ENCODE results near the gene OSM.
"Not testable (repeated sequence)": the region's sequence is repeated elsewhere in the genome, so short reads cannot be mapped to it uniquely, and the experiment has no call there.

OSM gene

DNA sequence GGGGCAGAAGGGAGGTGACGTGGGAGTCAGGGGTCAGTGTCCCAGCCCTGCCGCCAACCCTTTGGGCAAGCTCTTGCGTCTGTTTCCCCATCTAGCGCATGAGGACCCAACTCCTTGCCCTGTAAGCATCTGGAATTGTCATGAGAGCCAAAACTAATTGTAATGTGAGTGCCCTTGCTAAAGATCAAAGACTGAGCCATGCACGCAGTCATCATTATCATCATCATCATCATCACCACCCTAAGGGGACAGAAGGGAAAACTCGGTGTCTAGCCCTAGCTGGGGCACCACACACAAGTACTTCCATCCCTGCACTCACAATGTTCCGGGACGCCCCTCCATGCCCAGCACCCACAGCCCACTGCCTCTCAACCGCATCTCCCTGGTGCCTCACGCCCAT is 22.6 kb downstream of the OSM start:
- FAIRE-seq: no peak

DNA sequence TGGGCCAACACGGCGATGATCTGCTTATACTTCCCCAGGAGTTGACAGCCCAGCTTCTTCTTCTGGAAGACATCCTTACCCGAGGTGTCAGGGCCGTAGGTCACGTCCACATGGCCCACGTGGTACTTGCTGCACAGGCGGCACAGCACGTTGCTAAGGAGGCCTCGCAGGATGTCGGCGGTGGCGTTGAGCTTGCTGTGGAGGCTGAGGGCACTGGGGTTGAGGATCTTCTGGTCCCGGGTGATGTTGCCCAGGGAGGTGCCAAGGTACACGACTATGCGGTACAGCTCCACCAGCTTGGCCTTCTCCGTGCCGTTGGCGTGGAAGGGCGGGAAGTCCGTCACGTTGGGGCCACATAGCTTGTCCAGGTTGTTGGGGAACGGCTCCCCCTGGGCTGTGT is 23.0 kb downstream of the OSM start:
- FAIRE-seq: no peak

DNA sequence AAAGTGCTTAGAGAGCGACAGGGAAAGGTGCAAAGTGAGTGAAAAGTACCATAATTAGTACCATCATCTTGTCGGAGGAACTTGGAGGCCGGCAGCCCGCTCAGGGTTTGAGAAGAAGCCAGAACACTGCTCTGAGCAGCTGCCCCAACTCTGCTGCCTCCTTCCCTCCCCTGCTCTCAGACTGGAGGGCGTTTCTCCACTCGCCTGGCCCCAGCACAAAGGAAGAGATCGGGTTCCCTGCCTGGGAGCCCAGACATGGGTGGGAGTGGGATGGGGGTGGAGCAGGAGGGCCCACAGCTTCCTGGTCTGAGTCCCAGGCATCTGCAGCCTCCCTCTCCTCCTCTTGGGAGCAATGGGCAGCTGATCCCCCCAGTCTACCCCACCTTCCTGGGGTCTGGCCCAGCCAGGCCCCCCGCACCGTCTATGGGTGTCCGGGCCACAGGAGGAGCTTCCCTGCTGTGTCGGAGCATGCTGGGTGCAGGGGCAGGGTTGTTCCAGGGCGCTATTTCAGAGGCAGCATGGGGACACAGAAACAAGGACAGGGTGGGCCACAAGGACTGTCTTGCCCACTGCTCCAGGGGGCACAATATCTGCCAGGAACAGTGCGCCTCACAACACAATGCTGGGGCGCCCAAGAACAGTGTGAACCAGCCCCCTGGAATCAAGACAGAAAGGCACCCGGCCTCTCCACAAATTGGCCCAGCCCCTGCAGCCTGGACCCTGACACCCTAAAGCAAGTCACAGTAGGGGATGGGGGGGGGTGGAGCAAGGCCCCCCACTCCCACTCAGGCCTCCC is 24.9 kb downstream of the OSM start:
- no peak for FAIRE-seq

DNA sequence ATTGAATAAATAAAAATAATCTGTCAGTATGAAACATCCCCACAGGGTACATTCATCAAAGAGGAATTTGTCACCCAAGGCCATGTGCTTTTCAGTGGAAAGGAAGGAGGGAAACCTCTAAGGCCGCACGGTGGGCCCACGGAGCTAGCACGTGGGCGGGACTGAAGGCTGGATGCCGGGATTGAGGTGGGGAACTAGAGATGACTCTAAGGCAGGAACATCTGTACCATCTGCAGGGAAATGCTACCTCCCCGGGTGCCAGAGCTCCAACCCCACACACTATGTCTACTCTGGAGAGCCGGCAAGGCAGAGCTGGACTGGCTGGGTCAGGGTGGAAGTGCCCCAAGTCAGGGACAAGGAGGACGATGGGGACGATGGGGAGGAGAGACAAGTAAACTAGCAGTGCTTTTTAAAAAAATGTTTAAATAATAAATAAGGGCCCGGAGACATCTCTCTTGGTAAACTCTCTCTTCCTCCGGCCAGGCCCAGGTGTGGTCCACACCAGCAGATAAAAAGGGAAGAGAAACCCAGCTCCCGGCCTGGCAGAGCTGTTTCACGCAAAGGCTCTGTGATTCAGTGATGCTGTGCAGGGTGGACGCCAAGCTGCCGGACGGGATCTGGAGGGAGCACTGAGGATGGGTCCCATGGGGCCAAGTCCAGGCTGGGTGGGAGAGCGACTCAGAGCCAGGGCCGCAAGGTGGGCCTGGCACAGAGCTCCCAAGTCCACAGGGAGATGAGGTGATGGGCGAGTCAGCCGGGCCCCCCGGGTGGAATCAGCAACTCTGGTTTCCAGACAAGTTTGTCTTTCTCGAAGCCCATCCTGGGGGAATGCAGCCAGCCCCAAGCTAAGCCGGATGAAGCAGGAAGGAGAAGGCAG is 25.9 kb downstream of the OSM start:
- no peak for FAIRE-seq

DNA sequence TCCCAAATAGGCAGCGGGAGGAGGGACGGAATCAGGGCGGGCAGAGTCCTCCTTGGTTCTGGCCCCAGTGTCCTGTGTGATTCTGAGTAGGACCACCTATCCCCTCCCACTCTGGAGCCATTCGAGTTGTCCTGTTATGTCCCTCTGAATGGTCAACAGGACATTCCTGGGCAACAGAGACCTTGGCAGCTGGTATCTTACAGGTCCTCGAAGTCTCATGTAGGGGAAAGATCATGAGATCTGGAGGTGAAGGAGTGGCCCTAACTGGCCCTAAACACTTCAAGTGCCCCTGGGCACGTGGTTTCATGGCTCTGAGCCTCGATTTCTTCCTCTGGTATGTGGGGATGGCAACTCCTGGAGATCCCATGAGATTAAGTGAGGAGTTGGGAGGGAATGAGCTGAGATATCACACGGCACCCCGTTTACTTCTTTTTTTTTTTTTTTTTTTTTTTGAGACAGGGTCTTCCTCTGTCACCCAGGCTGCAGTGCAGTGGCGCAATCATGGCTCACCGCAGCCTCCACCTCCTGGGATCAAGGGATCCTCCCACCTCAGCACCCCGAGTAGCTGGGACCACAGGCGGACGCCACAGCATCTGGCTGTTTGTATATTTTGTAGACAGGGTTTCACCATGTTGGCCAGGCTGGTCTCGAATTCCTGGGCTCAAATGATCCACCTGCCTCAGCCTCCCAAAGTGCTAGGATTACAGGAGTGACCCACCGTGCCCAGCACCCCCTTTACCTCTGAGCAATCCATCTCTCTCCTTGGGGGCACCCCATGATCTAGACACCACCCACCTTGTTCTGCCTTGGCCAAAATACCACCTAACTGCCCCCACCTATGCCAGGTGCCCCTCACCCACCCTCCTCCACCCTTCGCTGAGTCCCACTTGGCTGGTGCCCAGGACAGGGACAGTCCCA is 26.9 kb downstream of the OSM start:
- FAIRE-seq: no peak

DNA sequence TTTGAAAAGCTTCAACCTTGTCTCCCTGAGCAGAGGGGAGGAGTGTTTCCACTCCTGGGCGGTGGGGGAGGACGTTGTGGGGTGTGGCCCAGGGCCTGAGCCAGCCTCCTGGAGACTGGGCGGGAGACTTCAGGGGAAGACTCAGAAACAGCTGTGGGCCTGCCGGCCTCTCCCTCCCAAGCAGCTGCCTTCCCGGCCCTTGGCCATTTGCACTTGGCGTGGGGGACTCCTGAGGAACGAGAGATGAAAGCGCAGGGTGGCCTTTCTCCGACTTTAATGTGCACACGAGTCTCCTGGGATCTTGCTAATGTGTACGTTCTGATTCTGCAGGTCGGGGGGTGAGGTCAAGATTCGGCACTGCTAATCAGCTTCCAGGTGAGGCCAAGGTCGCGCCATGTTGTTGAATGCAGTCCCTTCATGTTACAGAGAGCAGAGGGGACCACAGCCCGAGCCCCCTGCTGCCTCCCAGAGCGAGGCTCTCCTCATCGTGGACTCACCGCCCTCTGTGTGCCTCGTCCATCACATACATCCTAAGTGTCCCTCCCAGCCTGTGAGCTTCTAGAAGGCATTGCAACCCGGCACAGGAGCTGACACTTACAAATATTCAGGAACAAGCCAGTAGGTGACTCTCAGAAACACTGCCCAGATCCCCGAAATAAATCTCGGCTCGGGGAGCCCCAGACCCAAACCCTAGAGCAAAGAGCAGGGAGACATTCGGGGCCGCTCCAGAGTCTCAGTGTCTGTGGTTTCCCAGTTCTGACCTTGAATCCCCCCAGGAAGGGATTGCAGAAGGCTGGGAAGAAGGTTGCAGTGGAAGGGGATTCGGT is 27.8 kb downstream of the OSM start:
- FAIRE-seq: no peak

DNA sequence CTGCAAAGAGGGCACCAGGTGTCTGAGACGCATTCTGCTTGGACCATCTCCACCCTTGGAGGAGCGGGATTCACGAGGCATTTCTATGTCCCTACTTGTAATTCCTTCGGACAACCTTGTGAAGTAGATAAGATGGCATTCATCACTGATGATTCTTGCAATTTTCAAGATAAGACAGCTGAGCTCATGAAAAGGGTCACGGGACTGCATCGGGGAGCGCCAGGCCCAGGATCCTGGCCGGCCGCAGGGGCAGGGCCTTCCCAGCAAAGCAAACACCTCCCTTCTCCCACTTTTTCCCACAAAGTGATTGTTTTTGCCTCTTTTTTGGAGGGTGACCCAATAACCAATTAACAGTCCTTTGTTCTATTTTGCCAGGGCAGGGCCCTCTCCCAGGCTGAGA is 28.5 kb downstream of the OSM start:
- no peak for FAIRE-seq

DNA sequence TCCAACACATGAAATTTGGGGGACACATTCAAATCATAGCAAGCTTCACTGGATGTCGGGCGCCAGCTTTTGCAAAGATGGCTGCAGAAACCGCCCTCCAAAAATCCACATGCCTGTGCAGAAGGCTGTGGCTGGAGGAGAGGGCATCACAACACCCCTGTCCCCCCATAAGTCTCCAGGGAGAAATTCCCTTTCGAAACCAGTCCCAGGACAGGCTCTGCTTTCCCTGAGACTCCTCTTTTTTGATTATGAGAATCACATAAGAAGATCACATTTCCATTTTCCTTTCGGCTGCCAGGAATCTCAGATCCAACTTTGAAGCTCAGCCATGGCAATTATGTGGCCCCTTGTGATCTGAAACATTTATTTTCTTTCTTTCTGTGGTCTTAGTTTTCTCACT is 29.8 kb downstream of the OSM start:
- FAIRE-seq: no peak

DNA sequence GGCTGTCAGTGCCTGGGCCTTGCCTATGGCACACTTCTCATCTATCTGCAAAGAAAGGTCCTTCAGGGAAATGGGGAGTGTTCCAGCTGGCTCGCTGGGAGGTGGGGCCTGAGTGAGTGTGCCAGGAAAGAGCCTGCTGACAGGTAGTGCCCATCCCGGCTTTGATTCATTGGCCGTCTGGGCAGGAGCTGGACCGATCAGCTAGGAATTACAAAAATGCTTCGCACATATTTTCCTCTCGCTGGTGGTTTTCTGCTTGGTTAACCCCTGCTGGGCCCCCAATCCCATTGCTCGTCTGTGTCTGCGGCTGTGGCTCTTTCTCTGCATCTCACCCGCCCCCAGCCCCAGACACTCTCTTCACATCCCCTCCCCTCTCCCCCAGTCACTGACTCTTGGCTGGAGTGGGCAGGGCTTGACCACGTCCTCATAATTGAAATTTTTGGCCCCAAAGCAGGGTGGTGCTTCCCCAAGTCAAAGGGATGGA is 30.9 kb downstream of the OSM start:
- FAIRE-seq: no peak

DNA sequence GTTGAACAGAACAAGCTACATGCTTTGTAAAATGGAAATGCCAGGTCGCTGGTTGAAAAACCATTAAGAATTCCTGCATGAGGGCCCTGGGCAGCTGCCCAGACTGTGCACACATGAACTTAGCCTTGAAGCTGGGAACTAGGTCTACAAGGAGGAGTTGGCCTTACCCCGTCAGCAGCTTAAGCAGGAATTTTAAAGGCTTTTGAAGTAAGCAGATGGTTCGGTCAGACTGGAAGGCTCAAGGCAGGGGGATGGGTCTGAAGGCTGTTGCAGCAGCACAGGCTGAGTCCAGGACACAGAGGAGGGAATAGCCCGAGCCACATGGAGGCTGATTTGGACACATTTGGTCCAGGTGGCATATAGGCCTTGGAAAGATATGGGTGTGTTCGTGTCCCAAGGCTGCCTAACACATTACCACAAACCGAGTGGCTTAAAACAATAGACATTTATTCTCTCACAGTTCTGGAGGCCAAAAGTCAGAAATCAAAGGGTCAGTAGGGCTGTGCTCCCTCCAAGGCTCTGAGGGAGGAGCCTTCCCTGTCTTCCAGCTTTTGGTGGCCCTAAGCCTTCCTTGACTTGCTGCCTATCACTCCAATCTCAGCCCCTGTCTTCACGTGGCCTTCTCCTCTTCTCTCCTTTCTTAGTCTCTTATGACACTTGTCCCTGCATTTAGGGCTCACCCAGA is 31.7 kb downstream of the OSM start:
- no peak for FAIRE-seq

DNA sequence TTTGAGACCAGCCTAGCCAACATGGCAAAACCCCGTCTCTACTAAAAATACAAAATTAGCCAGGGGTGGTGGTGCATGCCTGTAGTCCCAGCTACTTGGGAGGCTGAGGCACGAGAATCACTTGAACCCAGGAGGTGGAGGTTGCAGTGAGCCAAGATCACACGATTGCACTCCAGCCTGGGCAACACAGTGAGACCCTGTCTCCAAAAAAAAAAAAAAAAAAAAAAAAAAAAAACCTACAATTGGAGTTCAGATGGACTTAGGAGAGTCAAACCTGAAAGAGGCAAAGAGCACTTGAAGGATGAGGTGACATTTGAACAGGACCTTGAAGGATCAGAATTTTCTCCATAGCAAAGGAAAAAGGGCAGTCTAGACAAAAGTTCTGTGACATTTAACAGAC is 32.3 kb downstream of the OSM start:
- FAIRE-seq: not testable (repeated sequence)

DNA sequence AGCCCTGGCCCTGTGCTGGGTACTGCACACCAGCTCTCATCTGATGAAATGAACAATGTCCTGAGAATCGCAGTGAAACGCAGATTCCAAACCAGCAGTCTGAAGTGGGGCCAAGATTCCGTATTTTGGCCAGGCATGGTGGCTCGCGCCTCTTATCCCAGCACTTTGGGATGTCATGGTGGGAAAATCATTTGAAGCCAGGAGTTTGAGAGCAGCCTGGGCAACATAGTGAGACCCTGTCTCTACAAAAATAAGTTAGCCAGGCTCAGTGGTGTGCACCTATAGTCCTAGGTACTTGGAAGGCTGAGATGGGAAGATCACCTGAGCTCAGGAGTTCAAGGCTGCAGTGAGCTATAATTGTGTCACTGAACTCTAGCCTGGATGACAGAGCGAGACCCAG is 33.1 kb downstream of the OSM start:
- no peak for FAIRE-seq

DNA sequence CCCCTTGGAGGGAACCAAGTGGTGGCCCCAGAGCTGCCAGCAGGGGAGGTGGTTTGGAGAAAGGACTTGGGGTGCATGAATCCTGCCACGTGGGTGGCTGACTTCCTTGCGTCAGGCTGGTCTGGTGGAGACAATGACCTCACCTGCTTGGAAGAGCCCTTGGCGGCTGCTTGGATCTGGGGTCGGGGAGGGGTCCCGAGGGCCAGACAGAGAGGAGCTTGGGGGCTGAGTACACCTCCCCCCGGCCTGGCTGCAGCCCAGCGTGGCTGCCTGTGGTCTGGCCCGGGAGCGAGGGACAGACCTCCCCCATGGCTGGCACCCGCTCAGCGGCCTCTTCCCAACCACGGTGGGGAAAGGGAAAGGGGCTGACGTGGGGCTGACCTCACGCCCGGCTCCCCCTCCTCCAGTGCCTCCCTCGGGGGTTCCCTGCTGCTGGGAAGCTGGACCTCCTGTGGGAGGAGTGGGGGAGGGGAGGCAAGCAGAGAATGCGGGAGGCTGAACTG is 33.9 kb downstream of the OSM start:
- no peak for FAIRE-seq

DNA sequence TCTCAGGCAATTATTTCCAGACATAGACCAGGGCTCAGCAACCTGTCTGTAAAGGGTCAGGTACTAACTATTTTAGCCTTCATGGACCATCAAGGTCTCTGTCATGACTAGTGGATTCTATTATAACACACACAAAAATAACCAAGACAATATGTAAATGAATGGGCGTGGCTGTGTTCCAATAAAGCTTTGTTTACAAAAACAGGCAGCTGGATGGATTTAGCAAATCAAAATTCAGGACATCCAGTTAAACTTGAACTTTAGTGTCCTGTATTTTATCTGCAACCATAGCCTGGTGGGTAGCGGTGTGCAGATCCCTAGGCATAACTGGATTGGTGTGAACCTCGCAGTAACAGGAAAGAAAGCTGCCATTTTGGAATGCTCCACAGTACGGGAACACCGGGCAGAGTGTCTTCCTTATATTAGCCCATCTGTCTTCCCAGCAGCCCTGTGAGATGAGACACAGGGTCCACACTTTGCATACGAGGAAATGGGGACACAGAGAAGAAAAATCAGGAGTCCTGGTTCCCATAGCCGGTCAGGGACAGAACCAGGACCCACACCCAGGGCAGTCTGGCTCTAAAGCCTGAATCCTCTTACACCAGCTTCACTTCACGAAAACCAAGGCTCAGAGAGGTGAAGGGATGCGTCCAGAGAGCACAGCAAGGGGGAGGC is 35.7 kb downstream of the OSM start:
- no peak for FAIRE-seq

DNA sequence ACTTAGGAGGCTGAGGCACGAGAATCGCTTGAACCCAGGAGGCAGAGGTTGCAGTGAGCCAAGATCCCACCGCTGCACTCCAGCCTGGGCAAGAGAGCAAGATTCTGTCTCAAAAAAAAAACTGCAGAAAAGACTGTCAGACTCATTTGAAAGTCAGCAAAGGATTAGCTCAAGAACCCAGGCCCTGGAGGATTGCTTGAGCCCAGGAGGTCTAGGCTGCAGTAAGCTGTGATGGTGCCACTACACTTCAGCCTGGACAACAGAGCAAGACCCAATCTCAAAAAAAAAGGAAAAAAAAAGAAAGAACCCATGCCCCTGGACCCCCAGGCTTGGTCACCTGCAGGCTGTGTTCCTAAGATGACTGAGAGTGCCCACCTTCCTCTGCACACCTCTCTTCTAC is 36.3 kb downstream of the OSM start:
- no peak for FAIRE-seq

DNA sequence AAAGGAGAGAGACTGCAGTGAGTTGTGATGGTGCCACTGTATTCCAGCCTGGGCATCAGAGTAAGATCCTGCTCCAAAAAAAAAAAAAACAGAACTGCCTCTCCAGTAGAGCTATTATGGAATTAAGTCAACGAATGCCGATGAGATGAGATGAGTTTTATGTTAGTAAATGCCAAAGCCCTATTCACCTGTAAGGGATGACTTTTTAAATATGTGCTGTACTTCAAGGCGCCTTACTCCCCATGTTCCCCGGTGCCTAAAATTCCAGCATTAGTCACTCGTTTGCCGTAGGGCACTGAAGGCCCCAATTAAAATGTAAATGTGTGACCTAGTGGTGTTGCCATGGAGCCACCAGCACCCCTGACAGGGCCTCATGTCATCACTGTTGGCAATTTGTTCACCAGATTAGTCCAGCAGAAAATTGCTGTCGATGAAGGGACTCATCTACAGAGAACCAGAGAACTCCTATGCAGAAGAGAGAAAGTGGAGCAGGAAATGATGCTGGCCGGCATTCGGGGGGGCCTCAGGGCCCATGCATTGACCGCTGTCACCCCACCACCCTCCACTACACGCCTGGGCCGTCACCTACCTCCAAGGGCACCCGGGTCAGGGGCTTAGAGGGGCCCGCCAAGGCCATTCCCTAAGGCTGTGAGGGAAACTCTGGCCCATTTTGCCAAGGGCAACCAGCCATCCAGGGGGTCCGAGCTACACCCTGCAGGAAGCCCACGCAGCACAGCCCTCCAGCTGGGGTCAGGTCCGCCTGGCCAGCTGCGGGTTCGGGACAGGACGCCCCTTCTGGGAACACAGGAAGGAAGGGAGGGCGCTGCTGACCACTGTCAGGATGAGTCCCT is 37.9 kb downstream of the OSM start:
- FAIRE-seq: no peak

DNA sequence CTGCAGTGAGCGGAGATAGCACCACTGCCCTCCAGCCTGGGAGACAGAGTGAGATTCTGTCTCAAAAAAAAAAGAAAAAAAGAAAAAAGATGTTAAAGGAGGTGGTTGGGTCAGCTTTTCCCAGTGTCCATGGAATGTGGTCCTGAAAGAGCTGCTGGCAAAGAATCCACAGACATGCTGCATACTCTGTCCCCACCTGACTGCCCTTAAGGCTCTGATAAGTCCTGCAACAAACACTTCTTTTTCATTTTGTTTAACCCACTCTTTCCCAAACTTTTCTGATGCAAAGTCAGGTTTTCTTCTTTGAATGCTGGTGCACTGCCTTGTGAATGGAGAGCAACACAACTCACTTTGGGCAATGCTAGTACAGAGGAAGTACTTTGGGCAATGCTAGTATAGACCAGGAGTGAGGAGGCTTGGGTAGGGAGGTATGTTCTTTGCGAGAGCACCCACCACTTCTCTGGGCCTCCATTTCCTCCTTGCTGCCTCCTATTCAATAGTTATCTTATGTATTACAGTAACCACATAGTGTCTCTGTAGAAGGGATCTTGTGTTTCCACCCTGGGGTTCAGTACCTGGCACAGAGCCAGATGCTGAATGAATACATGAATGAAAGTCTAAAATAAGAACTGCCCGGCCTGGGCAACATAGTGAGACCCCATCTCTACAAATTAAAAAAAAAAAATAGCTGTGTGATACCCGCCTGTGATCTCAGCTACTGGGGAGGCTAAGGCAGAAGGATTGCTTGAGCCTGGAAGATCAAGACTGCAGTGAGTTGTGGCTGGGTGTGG is 39.0 kb downstream of the OSM start:
- no peak for FAIRE-seq

DNA sequence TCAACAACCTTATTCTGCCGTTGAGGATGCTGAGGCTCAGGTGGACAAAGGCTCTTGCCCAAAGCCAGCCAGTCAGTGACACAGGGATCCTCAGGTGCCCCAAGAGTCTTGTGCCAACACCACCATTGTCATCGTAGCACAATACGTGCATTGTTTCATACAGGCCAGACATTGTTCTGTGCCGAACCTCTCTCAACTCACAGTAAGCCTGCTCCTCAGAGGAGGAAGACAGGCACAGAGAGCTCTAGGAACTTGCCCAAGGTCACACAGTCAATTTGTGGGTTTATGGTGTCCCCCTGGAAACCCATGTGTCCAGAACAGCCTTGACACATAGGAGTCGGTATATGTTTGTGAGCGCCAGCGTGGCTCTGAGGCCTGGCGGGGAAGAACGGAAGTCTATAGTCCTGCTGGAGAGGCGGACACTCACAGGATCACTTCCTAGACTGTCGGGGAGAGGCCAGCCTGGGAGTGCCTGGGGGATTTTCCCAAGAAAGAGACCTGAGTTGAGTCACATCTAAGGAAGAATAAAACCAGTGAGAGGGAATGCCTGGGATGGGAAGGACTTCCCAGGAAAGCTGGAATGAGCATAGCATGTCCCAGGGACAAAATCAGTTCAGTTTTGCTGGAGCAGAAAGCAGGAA is 40.3 kb downstream of the OSM start:
- FAIRE-seq: no peak

All from colon (tissue), 2 donors.